HG02870 (cell line): ENCODE results near the gene BEGAIN.

ENCODE experiments used
- ATAC-seq: cut with Tn5 transposase; IDR thresholded peaks from one replicate; pipeline ENCODE4 v1.9.1; 2021; ENCODE audit warnings: mild to moderate bottlenecking, moderate library complexity; ENCODE audit not compliant: unreplicated experiment

Gene BEGAIN

GRCh38 chr14:100587086-100587762, at the start of gene BEGAIN:
Gene BEGAIN, minus strand, starts transcription at chr14:100587417. Its CDS starts 127 bp downstream, at chr14:100587290.
- ATAC-seq, result no peak

- ATAC-seq, result no peak
These were observed 49.3 kb upstream of the BEGAIN start for GRCh38 chr14:100636559-100636958.

GRCh38 chr14:100634026-100634425, 46.8 kb upstream of the BEGAIN start:
- ATAC-seq, result no peak

- no peak for ATAC-seq
These were observed 46.2 kb upstream of the BEGAIN start for GRCh38 chr14:100633406-100633805.

GRCh38 chr14:100629696-100630095, 42.5 kb upstream of the BEGAIN start:
- no peak for ATAC-seq

GRCh38 chr14:100629098-100629497, 41.9 kb upstream of the BEGAIN start:
- ATAC-seq, result no peak

GRCh38 chr14:100628225-100628624, 41.0 kb upstream of the BEGAIN start:
- no peak for ATAC-seq

GRCh38 chr14:100626614-100627013, 39.4 kb upstream of the BEGAIN start:
- ATAC-seq, result no peak

- no peak for ATAC-seq
These were observed 36.7 kb upstream of the BEGAIN start for GRCh38 chr14:100623961-100624360.

GRCh38 chr14:100623557-100623956, 36.3 kb upstream of the BEGAIN start:
- ATAC-seq, result no peak

GRCh38 chr14:100622708-100623485, 35.7 kb upstream of the BEGAIN start:
- no peak for ATAC-seq

- ATAC-seq, result no peak
These were observed 35.0 kb upstream of the BEGAIN start for GRCh38 chr14:100622224-100622623.

- no peak for ATAC-seq
These were observed 34.6 kb upstream of the BEGAIN start for GRCh38 chr14:100621806-100622205.

- no peak for ATAC-seq
These were observed 33.3 kb upstream of the BEGAIN start for GRCh38 chr14:100620255-100621100.

GRCh38 chr14:100619396-100620254, 32.4 kb upstream of the BEGAIN start:
- ATAC-seq, result no peak

- ATAC-seq, result no peak
These were observed 31.6 kb upstream of the BEGAIN start for GRCh38 chr14:100618763-100619320.

- no peak for ATAC-seq
These were observed 31.1 kb upstream of the BEGAIN start for GRCh38 chr14:100618318-100618693.

- ATAC-seq, result no peak
These were observed 30.4 kb upstream of the BEGAIN start for GRCh38 chr14:100617410-100618317.

GRCh38 chr14:100616854-100617409, 29.7 kb upstream of the BEGAIN start:
- ATAC-seq, result no peak
